Activated T-cell treated with anti-CD3 and anti-CD28 coated beads for 1 hour (primary cell): ENCODE measurements around the gene CSNK2B.

Experiments used
- DNase-seq: peaks from one replicate; pipeline ENCODE4 v3.0.0-alpha.2; 2020; ENCODE audit warnings: low read depth

Gene CSNK2B

GRCh38 chr6:31660381-31661261, 5.3 kb upstream of the CSNK2B start, which contains the start of gene C6orf47:
TSS of gene C6orf47 (minus strand) at chr6:31660778. CDS start at chr6:31659947, 831 bp downstream.
- peak; percentile 70 for DNase-seq

DNA sequence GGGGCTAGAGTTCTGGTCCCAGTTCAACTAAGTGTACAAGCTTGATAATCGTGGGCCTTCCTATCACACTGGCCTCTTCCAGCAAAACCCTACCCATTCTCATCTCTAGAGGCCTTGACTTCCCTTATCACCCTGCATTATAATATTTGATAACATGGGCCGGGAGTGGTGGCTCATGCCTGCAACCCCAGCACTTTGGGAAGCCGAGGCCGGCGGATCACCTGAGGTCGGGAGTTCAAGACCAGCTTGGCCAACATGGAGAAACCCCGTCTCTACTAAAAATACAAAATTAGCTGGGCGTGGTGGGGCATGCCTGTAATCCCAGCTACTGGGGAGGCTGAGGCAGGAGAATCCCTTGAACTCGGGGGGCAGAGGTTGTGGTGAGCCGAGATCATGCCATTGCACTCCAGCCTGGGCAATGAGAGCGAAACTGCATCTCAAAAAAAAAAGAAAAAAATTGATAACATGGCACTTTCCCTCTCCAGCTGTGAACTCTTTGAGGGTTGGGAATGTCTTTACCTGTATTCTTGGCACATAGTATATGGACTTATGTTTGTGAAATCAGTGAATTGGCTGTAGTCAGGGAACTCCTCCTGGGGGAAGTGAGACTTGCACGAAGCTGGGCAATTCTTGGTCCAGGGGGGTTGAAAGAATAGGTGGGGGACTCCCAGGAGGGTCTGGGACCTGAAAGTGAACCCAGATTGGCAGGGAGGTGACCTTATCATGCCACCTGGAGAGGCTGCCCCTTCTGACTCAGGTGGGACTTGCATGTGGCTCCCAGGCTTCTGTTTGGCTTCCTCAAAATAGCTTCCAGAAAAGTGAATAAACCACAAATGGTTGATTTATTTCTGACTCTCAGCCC, 4.4 kb upstream of the CSNK2B start:
- DNase-seq = no peak

- no peak for DNase-seq
These were observed 3.7 kb upstream of the CSNK2B start for GRCh38 chr6:31662124-31662723.

DNA sequence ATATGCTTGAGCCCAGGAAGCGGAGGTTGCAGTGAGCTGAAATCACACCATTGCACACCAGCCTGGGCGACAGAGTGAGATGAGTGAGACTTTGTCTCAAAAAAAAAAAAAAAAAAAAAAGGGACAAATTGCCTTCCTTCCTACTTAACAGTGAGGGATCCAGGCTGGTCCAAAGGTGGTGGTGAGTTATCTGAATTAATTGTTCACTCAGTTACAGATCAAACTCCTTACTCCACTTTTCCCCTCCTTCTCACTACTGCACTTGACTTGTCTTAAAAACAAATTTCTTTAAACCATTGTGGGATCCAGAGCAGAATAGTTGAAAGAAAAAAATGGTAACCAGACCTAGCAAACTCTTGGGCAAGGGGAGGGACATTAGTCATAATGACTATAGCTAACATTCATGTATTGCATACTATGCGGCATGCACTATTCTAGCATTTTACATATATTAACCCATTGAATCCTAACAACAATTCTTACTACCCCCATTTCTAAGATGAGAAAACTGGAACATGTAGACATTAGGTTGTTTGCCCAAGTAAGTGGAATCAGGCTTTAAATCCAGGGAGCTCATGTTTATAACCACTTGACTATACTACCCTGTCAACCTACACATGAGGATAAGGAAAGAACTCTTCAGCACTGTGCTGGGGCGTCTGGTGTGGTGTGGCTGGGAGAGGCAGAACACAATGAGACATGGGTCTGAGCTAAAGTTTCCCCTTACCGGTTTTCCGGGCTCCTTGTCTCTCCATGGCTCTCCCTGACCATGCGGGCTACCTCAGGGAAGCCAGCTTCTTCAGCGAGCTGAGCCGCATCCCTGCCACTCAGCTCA, 2.5 kb upstream of the CSNK2B start:
- DNase-seq = no peak

GRCh38 chr6:31663961-31664789, 1.7 kb upstream of the CSNK2B start:
- no peak for DNase-seq

DNA sequence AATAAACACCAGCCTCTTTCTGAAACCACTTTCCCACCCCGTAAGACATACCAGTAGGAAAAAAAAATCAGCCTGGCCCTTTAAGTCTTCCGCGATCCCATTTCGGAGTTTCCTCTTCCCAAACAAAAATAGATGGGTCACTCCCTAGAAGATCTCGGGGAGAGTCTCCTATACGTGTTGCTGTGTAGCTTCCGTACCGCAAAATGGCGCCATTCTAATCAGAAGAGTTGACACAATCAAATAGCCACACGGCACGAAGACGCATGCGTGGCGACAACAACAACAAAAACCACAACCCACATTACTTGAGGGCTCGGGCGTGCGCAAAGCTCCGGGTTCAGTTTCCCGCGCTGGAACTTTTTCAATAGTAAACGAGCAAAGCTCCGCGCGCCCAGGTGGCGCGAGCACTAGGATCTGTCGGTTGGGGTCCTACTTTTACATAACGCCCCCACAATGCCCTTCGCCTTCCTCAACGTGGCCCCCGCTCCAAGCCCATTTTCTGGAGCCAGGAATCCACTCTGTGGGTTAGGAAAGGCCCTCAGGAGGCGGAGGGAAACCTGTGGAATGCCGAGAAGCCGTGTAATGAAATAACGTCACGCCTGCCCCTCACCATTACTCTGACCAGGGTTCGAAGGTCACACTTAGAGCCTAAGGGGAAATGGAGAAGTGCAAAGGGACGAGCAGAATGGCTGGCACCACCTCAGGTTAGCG, 935 bp upstream of the CSNK2B start, which contains the start of gene GPANK1:
Gene GPANK1, minus strand, starts transcription at position 208 of the 711 bp plus-strand sequence. CDS start 519 bp downstream, outside the sequence.
- DNase-seq = peak; percentile 86

DNA sequence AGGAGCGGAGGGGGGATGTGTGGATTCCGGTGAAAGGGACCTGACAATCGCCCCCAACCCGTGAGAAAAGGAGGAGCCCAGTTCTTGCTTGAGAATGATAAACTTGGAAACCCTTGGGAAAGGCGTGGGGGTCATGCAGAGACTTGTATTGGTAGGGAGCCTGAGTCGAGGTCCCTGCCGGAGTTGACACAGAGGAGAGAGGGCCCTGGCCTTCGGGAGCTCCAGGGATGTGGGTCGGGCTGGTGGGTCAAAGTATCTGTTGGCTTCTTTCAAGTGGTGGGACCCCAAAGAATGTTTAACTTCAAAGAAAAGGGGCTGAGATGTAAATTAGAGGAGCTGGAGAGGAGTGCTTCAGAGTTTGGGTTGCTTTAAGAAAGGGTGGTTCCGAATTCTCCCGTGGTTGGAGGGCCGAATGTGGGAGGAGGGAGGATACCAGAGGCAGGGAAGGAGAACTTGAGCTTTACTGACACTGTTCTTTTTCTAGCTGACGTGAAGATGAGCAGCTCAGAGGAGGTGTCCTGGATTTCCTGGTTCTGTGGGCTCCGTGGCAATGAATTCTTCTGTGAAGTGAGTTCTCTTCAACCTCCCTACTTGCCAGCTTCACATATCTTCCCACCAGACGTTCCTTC, 571 bp downstream of the CSNK2B start:
- no peak for DNase-seq

- no peak for DNase-seq
These were observed 3.8 kb downstream of the CSNK2B start, which contains the start of gene LY6G5B for GRCh38 chr6:31669676-31670075. TSS of gene LY6G5B (plus strand) at chr6:31669976. CDS start at chr6:31670951, 975 bp downstream.

GRCh38 chr6:31676322-31676903, 10.5 kb downstream of the CSNK2B start:
- no peak for DNase-seq

GRCh38 chr6:31676904-31677303, 11.0 kb downstream of the CSNK2B start:
- no peak for DNase-seq

DNA sequence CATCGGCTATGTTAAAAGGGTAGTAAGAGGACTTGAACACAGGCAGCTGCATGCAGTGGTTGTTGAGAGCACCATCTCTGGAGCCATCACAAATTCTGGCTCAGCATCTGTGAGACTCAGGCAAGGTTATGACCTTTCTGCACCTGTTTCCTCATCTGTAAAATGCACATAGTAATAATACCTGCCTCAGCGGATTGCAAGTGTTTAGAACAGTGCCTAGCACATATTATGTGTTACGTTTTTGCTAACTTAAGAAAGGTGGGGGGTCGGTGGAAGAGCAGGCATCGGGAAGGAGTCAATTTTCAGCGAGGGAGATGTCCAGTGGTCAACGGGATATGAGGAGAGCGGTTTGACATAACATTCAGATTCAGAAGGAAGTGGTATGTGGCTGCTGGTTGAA, 12.1 kb downstream of the CSNK2B start:
- DNase-seq = no peak

GRCh38 chr6:31680226-31681134, 14.6 kb downstream of the CSNK2B start, which contains the start of gene LY6G5C:
TSS of gene LY6G5C (minus strand) at chr6:31681067. CDS start at chr6:31680373, 694 bp downstream.
- DNase-seq = peak; percentile 43

- DNase-seq = no peak
These were observed 15.3 kb downstream of the CSNK2B start for GRCh38 chr6:31681135-31681671.

- no peak for DNase-seq
These were observed 17.7 kb downstream of the CSNK2B start for GRCh38 chr6:31683591-31683990.

DNA sequence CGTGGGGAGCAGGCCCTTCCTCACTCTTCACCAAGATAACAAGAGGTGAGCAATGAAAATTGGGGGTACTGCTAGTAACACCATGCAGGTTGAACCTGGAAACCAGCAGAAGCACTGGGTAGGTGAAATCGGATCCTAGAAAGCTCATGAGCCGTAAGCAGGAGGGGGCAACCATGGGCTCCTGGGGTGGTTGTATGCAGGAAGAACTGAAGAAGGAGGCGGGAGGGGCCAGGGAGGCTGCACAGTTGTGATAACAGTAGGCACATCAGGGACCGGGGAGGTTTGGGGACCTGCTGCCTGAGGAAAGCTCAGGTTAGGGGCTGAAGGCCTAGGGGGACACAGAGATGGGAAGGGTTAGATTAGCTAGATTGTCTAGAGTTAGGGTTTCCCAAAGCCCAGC, 20.6 kb downstream of the CSNK2B start:
- DNase-seq = no peak

DNA sequence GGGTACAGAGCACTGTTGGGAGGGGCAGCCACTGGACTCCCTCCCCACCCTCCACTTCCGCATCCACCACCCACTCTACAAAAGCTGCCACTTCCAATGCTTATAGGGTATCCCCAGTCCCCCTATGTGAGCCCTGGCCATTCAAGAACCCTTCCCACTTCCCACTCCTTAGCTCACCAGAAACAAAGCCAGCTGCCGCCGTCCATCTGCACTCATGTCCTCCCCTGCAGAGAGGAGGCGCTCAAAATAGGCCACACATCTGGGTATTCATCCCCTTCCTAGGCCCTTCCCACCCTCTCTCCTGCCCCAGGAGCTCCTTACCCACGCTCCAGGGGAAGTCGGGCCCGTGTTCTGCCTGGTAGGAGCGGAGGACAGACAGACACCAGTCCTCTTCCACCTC, 21.4 kb downstream of the CSNK2B start:
- DNase-seq = no peak
